ENCODE measurements around the gene PAOX.
"Not testable (repeated sequence)": the region's sequence is repeated elsewhere in the genome, so short reads cannot be mapped to it uniquely, and the experiment has no call there.

Gene PAOX

GRCh38 chr10:133365461-133366129 is 13.5 kb upstream of the PAOX start:
- no peak for DNase-seq

- DNase-seq: no peak
Observed at GRCh38 chr10:133366130-133366478, 13.0 kb upstream of the PAOX start.

- no peak for DNase-seq
Observed at GRCh38 chr10:133366751-133367150, 12.3 kb upstream of the PAOX start.

- not testable (repeated sequence) for DNase-seq
Observed at GRCh38 chr10:133367461-133367860, 11.6 kb upstream of the PAOX start.

GRCh38 chr10:133368153-133368552 is 10.9 kb upstream of the PAOX start:
- no peak for DNase-seq

GRCh38 chr10:133370030-133370786 is 8.9 kb upstream of the PAOX start:
- DNase-seq: no peak

GRCh38 chr10:133372507-133372906 is 6.6 kb upstream of the PAOX start:
- DNase-seq: no peak

GRCh38 chr10:133373174-133374090 is 5.6 kb upstream of the PAOX start, which contains the start of gene ECHS1:
Gene ECHS1, minus strand, starts transcription at chr10:133373354. Its CDS starts 21 bp downstream, at chr10:133373333.
- peak; percentile 98 for DNase-seq

- no peak for DNase-seq
Observed at GRCh38 chr10:133375357-133376115, 3.5 kb upstream of the PAOX start.

GRCh38 chr10:133376183-133376582 is 2.9 kb upstream of the PAOX start:
- not testable (repeated sequence) for DNase-seq

GRCh38 chr10:133377025-133377817 is 1.8 kb upstream of the PAOX start:
- no peak for DNase-seq

GRCh38 chr10:133377818-133378250 is 1.2 kb upstream of the PAOX start:
- DNase-seq: no peak

GRCh38 chr10:133378251-133379096 is 588 bp upstream of the PAOX start:
- DNase-seq: peak; percentile 85

- no peak for DNase-seq
Observed at GRCh38 chr10:133379801-133380666, 972 bp downstream of the PAOX start.

- no peak for DNase-seq
Observed at GRCh38 chr10:133381036-133381435, 2.0 kb downstream of the PAOX start.

- DNase-seq: no peak
Observed at GRCh38 chr10:133383551-133383950, 4.5 kb downstream of the PAOX start.

- DNase-seq: no peak
Observed at GRCh38 chr10:133384071-133384470, 5.0 kb downstream of the PAOX start.

GRCh38 chr10:133385214-133385613 is 6.2 kb downstream of the PAOX start:
- no peak for DNase-seq

GRCh38 chr10:133386951-133387350 is 7.9 kb downstream of the PAOX start:
- not testable (repeated sequence) for DNase-seq
